ENCODE results near the gene ADGRA1.

DNA sequence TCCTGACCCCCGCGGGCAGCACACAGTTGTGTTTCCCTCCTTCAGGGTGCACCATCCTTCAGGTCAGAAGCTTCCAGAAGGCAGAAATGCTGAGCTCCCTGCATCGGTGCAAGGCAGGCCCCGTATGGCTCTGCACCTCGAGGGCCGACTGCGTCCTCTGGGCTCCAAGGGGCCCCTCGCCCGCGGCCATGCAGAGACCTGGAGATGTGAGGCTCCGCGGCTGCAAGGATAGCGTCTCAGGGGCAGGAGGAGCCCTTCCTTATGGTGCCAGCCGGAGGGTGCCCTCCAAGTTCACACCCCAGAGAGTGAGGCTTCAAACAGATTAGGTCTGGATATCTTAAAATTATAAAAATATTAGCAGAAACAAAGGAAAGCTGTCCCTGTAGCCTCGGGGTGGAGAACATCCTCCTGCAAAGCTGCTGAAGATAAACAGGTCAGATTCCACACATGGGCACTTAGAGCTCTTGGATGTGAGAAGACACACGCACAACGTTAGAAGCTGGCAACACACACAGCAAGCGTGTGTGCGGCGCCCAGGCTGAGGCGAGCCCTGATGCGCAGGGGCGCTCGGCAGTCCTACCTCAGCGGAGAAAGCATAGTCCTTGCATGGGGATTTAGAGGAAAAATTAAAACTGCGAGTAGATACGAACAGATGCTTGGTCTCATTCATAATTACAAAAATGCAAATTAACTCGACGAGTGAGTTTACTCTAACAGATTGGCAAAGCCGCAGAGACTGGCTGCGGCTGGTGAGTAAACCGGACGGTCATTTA lies 92.7 kb downstream of the ADGRA1 start:
- TF ChIP-seq EZH2phosphoT487 (IDR thresholded peaks at IDR 0.05; ENCODE audit: borderline replicate concordance, low read depth, low read length) (no peak), CTCF (conservative IDR thresholded peaks at IDR 0.05; ENCODE audit: low read length) (no peak)
